HepG2 (cell line): ENCODE data around the gene EEF2. TPM values are rescaled to one million over a fixed set of nuclear protein-coding genes. Genes with fewer than 3 reads are reported as not detected.

ENCODE experiments used
- ARID5B ChIP-seq: IDR thresholded peaks from 2 replicates; pipeline ENCODE4 v1.4.0; 2020; ENCODE audit warnings: mild to moderate bottlenecking, missing genetic modification reagents
- CEBPZ ChIP-seq: IDR thresholded peaks from 2 replicates; pipeline ENCODE4 v1.6.1; 2012; ENCODE audit warnings: low read length, improper control_type of control experiment
- FOXC1 ChIP-seq: sonication (generic); formaldehyde crosslinking; IDR thresholded peaks from 2 replicates; pipeline ENCODE4 v1.8.0; 2022; ENCODE audit warnings: mild to moderate bottlenecking, missing genetic modification reagents, borderline replicate concordance
- KAT7 ChIP-seq: IDR thresholded peaks from 2 replicates; pipeline ENCODE4 v1.6.1; 2018; ENCODE audit warnings: borderline replicate concordance, missing compliant biosample characterization
- KDM5B ChIP-seq: sonication (generic); formaldehyde crosslinking; IDR thresholded peaks from 2 replicates; pipeline ENCODE4 v1.4.0; 2020; ENCODE audit warnings: missing genetic modification reagents, mild to moderate bottlenecking, borderline replicate concordance
- KLF12 ChIP-seq: sonication (generic); formaldehyde crosslinking; IDR thresholded peaks from 2 replicates; pipeline ENCODE4 v1.4.0; 2020; ENCODE audit warnings: missing genetic modification reagents, borderline replicate concordance
- MBD4 ChIP-seq: IDR thresholded peaks from 2 replicates; pipeline ENCODE4 v1.6.1; 2012; ENCODE audit warnings: low read length, inconsistent platforms, borderline replicate concordance
- MYC ChIP-seq: sonication (generic); formaldehyde crosslinking; IDR thresholded peaks from 2 replicates; pipeline ENCODE4 v1.9.0; 2021; ENCODE audit warnings: missing genetic modification reagents, borderline replicate concordance
- NFKBIZ ChIP-seq: IDR thresholded peaks from 2 replicates; pipeline ENCODE4 v1.6.1; 2018; ENCODE audit warnings: missing genetic modification reagents, missing compliant biosample characterization
- PAWR ChIP-seq: sonication (generic); formaldehyde crosslinking; IDR thresholded peaks from 2 replicates; pipeline ENCODE4 v1.4.0; 2020; ENCODE audit warnings: missing genetic modification reagents, mild to moderate bottlenecking, borderline replicate concordance
- PLRG1 ChIP-seq: fragments of 450-650 bp; conservative IDR thresholded peaks from 2 replicates; pipeline ENCODE4 v1.6.1; 2016
- PRDM10 ChIP-seq: sonication (generic); formaldehyde crosslinking; IDR thresholded peaks from 2 replicates; pipeline ENCODE4 v1.4.0; 2020; ENCODE audit warnings: low read depth, missing genetic modification reagents
- SALL2 ChIP-seq: sonication (generic); formaldehyde crosslinking; IDR thresholded peaks from 2 replicates; pipeline ENCODE4 v1.8.1; 2023; ENCODE audit warnings: mild to moderate bottlenecking, missing genetic modification reagents, inconsistent platforms
- STAT5B ChIP-seq: sonication (generic); formaldehyde crosslinking; IDR thresholded peaks from 2 replicates; pipeline ENCODE4 v1.4.0; 2020; ENCODE audit warnings: missing genetic modification reagents
- TOPORS ChIP-seq: sonication (generic); formaldehyde crosslinking; IDR thresholded peaks from 2 replicates; pipeline ENCODE4 v1.8.0; 2023; ENCODE audit warnings: mild to moderate bottlenecking, missing genetic modification reagents
- ZNF101 ChIP-seq: sonication (generic); formaldehyde crosslinking; IDR thresholded peaks from 2 replicates; pipeline ENCODE4 v1.4.0; 2020; ENCODE audit warnings: mild to moderate bottlenecking, low read depth, missing genetic modification reagents, borderline replicate concordance
- ZSCAN21 ChIP-seq: sonication (generic); formaldehyde crosslinking; IDR thresholded peaks from 2 replicates; pipeline ENCODE4 v1.8.0; 2022; ENCODE audit warnings: mild to moderate bottlenecking, missing genetic modification reagents, moderate library complexity, borderline replicate concordance
- ZSCAN9 ChIP-seq: IDR thresholded peaks from 2 replicates; pipeline ENCODE4 v1.6.1; 2016; ENCODE audit warnings: borderline replicate concordance
- polyA plus RNA-seq, 8 experiments: library from polyadenylated mRNA; depleted of rRNA in 3 of 8; stranded (reverse) in 7 of 8; unstranded in 1 of 8; fragments of >200 nt; fragmentation: Illumina TruSeq in 4 of 8; extraction: Trizol in 4 of 8; gene quantifications; 2 replicates each; pipeline versions ENCODE4 v1.2.1 to v1.2.3, GENCODE V29; 2011 to 2016; ENCODE audit warnings: low read depth in 4 of 8, missing spikeins in 1 of 8, mixed read lengths in 1 of 8; ENCODE audit not compliant: insufficient read depth in 1 of 8
- total RNA-seq, 5 experiments: library from RNA; depleted of rRNA; stranded (reverse); fragments of >200 nt; fragmentation: Illumina TruSeq; extraction: Trizol; gene quantifications; 2 replicates each; pipeline ENCODE4 v1.2.3, GENCODE V29; 2016; ENCODE audit warnings: low read depth in 1 of 5

EEF2 gene
- total and polyA plus RNA-seq, 2 of the 13 experiments (the other 11 are each of a cell fraction or from before 2014, with no cell fraction given), result 1,441 to 1,777 TPM

GRCh38 chr19:3970808-3971598, 14.3 kb downstream of the EEF2 start, which contains the start of gene DAPK3 (continued):
- peak; percentile 31; the same call in 1 of the 2 replicates for TF ChIP-seq ARID5B
- TF ChIP-seq PRDM10 (CRISPR knock-in tag), result no peak
- TF ChIP-seq ZSCAN21 (CRISPR knock-in tag), result peak; percentile 53; the same call in 1 of the 2 replicates
- TF ChIP-seq TOPORS, result no peak
- TF ChIP-seq KLF12, result 0 out of 2 replicates have a peak, but pooled peaks have one; percentile 23
- TF ChIP-seq ZNF101 (CRISPR knock-in tag), result no peak
- peak; percentile 42; the same call in 1 of the 2 replicates for TF ChIP-seq ZSCAN9
- TF ChIP-seq CEBPZ, result peak; percentile 64; the same call in 1 of the 2 replicates
- peak; percentile 74 for TF ChIP-seq SALL2
- TF ChIP-seq MBD4, result no peak
- no peak for TF ChIP-seq FOXC1 (CRISPR knock-in tag)
- TF ChIP-seq NFKBIZ (CRISPR knock-in tag), result 0 out of 2 replicates have a peak, but pooled peaks have one; percentile 42
- TF ChIP-seq STAT5B (CRISPR knock-in tag), result 0 out of 2 replicates have a peak, but pooled peaks have one; percentile 33
- TF ChIP-seq MYC (CRISPR knock-in tag), result no peak
- no peak for TF ChIP-seq PAWR (CRISPR knock-in tag)
- TF ChIP-seq KAT7 (CRISPR knock-in tag), result peak; percentile 36; the same call in 1 of the 2 replicates
- TF ChIP-seq PLRG1, result no peak
- peak; percentile 31; the same call in 1 of the 2 replicates for TF ChIP-seq KDM5B (CRISPR knock-in tag)
